T-cell (primary cell): ENCODE data around the gene C2CD4A. TPM values are rescaled to one million over a fixed set of nuclear protein-coding genes. Genes with fewer than 3 reads are reported as not detected.

Experiments used
- ATAC-seq, 4 experiments: fragments of 200-7000 bp in 3 of 4; fragments of 150-1000 bp in 1 of 4; cut with Tn5 transposase; replicated peaks in 1 of 4; 1 replicate in 3 of 4; 2 replicates in 1 of 4; pipeline ENCODE4 v1.10.0; 2021; ENCODE audit warnings: moderate library complexity in 3 of 4, mild to moderate bottlenecking in 2 of 4, moderate number of reproducible peaks in 1 of 4
- CTCF ChIA-PET, 2 donors: fragments of 300-600 bp; sonication (Branson Sonifier 250); formaldehyde crosslinking; loops; one replicate each; lab custom pipeline; 2022; ENCODE audit warnings: antibody characterized with exemption in 2 of 2; lab: Charles Lee
- POLR2A ChIA-PET, 2 donors: fragments of 300-600 bp; sonication (Branson Sonifier 250); formaldehyde crosslinking; loops; one replicate each; lab custom pipeline; 2022; ENCODE audit warnings: antibody characterized with exemption in 2 of 2; lab: Charles Lee
- DNase-seq, 35 experiments: peaks; one replicate each; pipeline versions ENCODE4 v3.0.0 to v3.0.0-alpha.2; 2013 to 2023
- H3K27ac ChIP-seq: one replicate; pipeline ENCODE4 v1.5.1; 2013; ENCODE audit warnings: low read length
- H3K27me3 ChIP-seq, 2 experiments: replicated peaks in 1 of 2; 1 replicate in 1 of 2; 2 replicates in 1 of 2; pipeline versions ENCODE4 v1.6.1 to v1.7.0; 2013; ENCODE audit warnings: low read length in 1 of 2, mixed read lengths in 1 of 2; ENCODE audit not compliant: control insufficient read depth in 2 of 2, insufficient read depth in 2 of 2; ENCODE audit errors: extremely low read depth in 1 of 2
- H3K36me3 ChIP-seq, 2 donors: 1 replicate in 1 of 2; 2 replicates in 1 of 2; pipeline versions ENCODE4 v1.6.1 to v1.7.0; 2013; ENCODE audit warnings: low read length in 1 of 2; ENCODE audit not compliant: control insufficient read depth in 2 of 2, insufficient read depth in 1 of 2; ENCODE audit errors: extremely low read depth in 1 of 2
- H3K4me1 ChIP-seq, 2 experiments: 1 replicate in 1 of 2; 2 replicates in 1 of 2; pipeline versions ENCODE4 v1.6.1 to v1.7.0; 2013; ENCODE audit warnings: low read length in 2 of 2, mixed read lengths in 1 of 2; ENCODE audit not compliant: insufficient read depth in 2 of 2, control insufficient read depth in 1 of 2; ENCODE audit errors: extremely low read depth in 1 of 2
- H3K4me3 ChIP-seq, 2 donors: 1 replicate in 1 of 2; 2 replicates in 1 of 2; pipeline versions ENCODE4 v1.5.1 to v1.7.0; 2013; ENCODE audit warnings: mild to moderate bottlenecking in 2 of 2, low read length in 1 of 2, moderate library complexity in 1 of 2; ENCODE audit not compliant: control insufficient read depth in 1 of 2; ENCODE audit errors: extremely low read depth in 1 of 2
- H3K9me3 ChIP-seq: 2 replicates; pipeline ENCODE4 v1.7.0; 2013
- H3K27ac Mint-ChIP-seq, 2 donors: one replicate each; pipeline ENCODE4 v1.8.0; 2020 to 2021; ENCODE audit warnings: mild to moderate bottlenecking in 2 of 2, mixed read lengths in 2 of 2
- H3K27me3 Mint-ChIP-seq, 2 donors: one replicate each; pipeline ENCODE4 v1.8.0; 2021 to 2022; ENCODE audit warnings: mixed read lengths in 2 of 2
- H3K36me3 Mint-ChIP-seq: one replicate; pipeline ENCODE4 v1.8.0; 2021; ENCODE audit warnings: mixed read lengths
- H3K4me1 Mint-ChIP-seq, 3 donors: one replicate each; pipeline ENCODE4 v1.8.0; 2020 to 2022; ENCODE audit warnings: mixed read lengths in 3 of 3, mild to moderate bottlenecking in 1 of 3
- H3K4me3 Mint-ChIP-seq, 3 donors: one replicate each; pipeline ENCODE4 v1.8.0; 2020 to 2022; ENCODE audit warnings: mild to moderate bottlenecking in 3 of 3, mixed read lengths in 3 of 3, moderate library complexity in 3 of 3
- H3K9me3 Mint-ChIP-seq, 3 donors: one replicate each; pipeline ENCODE4 v1.8.0; 2020 to 2022; ENCODE audit warnings: mixed read lengths in 3 of 3
- WGBS: methylation state at CpG from one replicate; pipeline ENCODE4 v1.1.5; 2013; ENCODE audit warnings: missing lambda C conversion rate; ENCODE audit not compliant: insufficient coverage; 5-methylcytosine and 5-hydroxymethylcytosine counted together
- total RNA-seq, 35 experiments: library from RNA in 6 of 35; stranded (reverse) in 6 of 35; fragments of 120-200 nt in 1 of 35; gene quantifications; one replicate each; pipeline versions ENCODE4 v1.2.1 to v1.2.4 and lab custom pipeline; 2013 to 2026

Gene C2CD4A
- not detected for total RNA-seq
- total RNA-seq (2013), result not detected
- 0 to 14.6 (median 0.59) reads per million in 29 experiments for total RNA-seq (lab: John Stamatoyannopoulos, UW)

DNA sequence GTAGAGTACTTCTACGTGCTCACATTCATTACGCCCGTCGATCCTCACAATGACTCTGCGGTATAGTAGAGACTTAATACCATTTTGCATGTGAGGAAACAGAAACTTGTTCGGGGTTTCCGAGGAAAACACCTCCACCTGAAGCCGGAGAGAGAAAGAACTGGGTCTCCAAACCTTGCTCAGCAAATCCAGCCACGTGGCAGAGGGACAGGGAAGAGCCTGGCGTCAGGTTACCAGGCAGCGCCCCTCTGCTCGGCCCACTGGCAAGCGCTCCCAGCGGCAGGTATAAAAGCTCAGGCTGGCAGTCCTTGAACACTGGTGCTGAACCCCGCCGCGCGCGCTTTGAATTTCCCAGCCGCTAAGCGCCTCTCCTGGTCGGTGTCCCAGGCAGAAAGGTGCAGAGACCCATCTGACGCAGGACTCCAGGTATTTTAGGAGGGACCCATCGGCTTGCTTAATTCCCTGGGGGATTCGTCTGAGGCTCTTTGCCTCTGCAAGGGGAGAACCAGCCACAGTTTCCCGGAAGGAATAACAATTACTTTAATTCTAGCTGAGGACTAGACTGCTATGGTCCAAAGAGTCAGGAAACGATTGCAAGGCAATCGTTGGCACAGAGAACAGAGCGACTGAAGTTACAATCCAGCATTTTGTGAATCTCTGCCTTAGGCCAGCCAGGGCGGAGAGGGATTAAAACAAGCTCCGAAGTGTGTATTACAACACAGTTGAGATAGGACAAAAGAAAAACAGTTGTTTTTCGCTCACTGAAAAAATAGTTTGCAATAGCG is at the start of gene C2CD4A:
TSS of gene C2CD4A (plus strand) at position 315 of the 785 bp plus-strand sequence. CDS start 637 bp downstream, outside the sequence.
- H3K27ac Mint-ChIP-seq, result no peak within 1 kb of the TSS
- POLR2A ChIA-PET, result interaction anchor here in 1 of 2 donors (0.6 kb wide), 1 partner anchor 24 kb away, joined by 3 read pairs; no protein-coding TSS in a partner anchor

DNA sequence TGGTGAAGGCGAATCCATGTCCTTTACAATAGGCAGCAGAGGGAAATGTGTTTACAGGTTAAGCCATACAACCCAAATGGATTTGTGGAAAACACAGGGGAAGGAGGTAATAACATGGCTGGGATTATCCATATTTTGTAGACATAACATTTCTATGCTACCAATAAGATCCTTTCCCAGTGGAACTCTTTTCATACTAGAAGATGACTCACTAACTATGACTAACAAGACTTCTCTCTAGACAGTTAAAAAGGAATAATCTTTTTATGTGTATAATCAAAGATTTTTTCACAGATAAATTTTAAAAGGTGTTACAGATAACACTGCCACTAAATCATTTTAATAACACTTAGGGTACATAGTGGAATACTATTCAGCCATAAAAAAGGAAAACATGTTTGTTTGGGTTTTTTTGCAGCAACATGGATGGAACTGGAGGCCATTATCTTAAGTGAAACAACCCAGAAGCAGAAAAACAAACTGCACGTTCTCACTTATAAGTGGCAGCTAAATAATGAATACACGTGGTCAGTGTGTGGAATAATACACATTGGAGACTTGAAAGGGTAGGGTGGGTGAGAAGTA is 46.1 kb upstream of the C2CD4A start:
- 100% methylated on average over 2 of the region's 3 CpGs for WGBS
- DNase-seq (no peak), ATAC-seq (no peak)
- ChIA-PET POLR2A (no interaction called here), CTCF (no interaction called here)
- Mint-ChIP-seq H3K27ac (no peak overlapping the region), H3K9me3 (peaks cover 2 to 4% (median 4%) of the 10 kb centered on the region in 3 donors), H3K4me3 (no peak overlapping the region), H3K4me1 (peaks cover 0 to 6% (median 3%) of the 10 kb centered on the region in 3 donors), H3K36me3 (peaks cover 69% of the 10 kb centered on the region), H3K27me3 (no peaks in the 10 kb centered on the region)
- Histone ChIP-seq H3K27ac (no peak overlapping the region), H3K27me3 (no peaks in the 10 kb centered on the region), H3K36me3 (peaks cover 5 to 13% of the 10 kb centered on the region in 2 donors), H3K9me3 (peaks cover 3% of the 10 kb centered on the region), H3K4me1 (no peaks in the 10 kb centered on the region), H3K4me3 (no peak overlapping the region)

More for the DNA sequence above, at the start of gene C2CD4A:
- CTCF ChIA-PET, result interaction anchor here in 1 of 2 donors (0.6 to 1.4 kb wide), 2 partner anchors 13 to 74 kb away, joined by 3 read pairs; no protein-coding TSS in a partner anchor
- Histone ChIP-seq H3K4me1 (peaks cover 3 to 16% of the 10 kb centered on the region in 2 experiments), H3K27me3 (peaks cover 11 to 23% of the 10 kb centered on the region in 2 experiments), H3K4me3 (peak within 1 kb of the TSS; percentile 50 to 70), H3K9me3 (no peaks in the 10 kb centered on the region), H3K27ac (no peak within 1 kb of the TSS), H3K36me3 (no peaks in the 10 kb centered on the region)
- ATAC-seq (peak; percentile 64 to 87 (median 75)), DNase-seq (peak in 34 of 35 experiments; percentile 20 to 72 (median 46))
- peaks cover 17 to 24% of the 10 kb centered on the region in 2 donors for H3K27me3 Mint-ChIP-seq
- 5% methylated on average over 31 of the region's 33 CpGs for WGBS
- no peaks in the 10 kb centered on the region for H3K9me3 Mint-ChIP-seq
- peak within 1 kb of the TSS; percentile 78 to 92 (median 85) for H3K4me3 Mint-ChIP-seq
- H3K4me1 Mint-ChIP-seq, result peaks cover 20 to 30% (median 30%) of the 10 kb centered on the region in 3 donors
- H3K36me3 Mint-ChIP-seq, result no peaks in the 10 kb centered on the region

DNA sequence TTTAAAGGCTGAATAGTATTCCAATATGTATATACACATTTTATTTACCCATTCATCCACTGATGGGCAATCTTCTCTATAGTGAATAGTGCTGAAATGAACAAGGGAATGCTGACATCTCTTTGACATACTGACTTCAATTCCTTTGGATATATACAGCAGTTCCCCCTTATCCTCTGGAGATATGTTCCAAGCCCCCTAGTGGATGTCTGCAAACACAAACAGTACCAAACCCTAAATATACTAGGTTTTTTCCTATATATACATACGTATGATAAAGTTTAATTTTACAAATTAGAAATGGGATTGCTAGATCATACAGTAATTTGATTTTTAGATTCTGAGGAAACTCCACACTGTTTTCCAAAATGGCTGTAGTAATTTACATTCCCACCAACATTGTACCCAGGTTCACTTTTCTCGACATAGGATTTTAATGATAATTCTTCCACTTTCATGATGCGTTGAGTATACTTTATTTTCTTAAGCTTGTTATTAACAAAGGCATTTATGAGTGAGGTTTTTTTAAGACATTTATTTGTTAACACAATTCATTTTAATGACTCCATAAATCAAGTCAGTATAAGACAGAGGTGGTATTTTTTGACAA is 44.7 kb upstream of the C2CD4A start:
- Mint-ChIP-seq H3K36me3 (peaks cover 65% of the 10 kb centered on the region), H3K27ac (no peak overlapping the region), H3K4me3 (no peak overlapping the region), H3K27me3 (no peaks in the 10 kb centered on the region), H3K4me1 (peaks cover 8 to 14% (median 11%) of the 10 kb centered on the region in 3 donors), H3K9me3 (no peaks in the 10 kb centered on the region)
- Histone ChIP-seq H3K27ac (no peak overlapping the region), H3K27me3 (no peaks in the 10 kb centered on the region), H3K4me1 (no peaks in the 10 kb centered on the region), H3K4me3 (no peak overlapping the region), H3K36me3 (peaks cover 5 to 13% of the 10 kb centered on the region in 2 donors), H3K9me3 (peaks cover 3% of the 10 kb centered on the region)
- ChIA-PET POLR2A (no interaction called here), CTCF (interaction anchor here in 1 of 2 donors (1.0 kb wide), 1 partner anchor 37 kb away, joined by 3 read pairs; no protein-coding TSS in a partner anchor)
- DNase-seq (no peak), ATAC-seq (no peak)
- no CpG with 5 or more reads among the region's 3 CpGs for WGBS

DNA sequence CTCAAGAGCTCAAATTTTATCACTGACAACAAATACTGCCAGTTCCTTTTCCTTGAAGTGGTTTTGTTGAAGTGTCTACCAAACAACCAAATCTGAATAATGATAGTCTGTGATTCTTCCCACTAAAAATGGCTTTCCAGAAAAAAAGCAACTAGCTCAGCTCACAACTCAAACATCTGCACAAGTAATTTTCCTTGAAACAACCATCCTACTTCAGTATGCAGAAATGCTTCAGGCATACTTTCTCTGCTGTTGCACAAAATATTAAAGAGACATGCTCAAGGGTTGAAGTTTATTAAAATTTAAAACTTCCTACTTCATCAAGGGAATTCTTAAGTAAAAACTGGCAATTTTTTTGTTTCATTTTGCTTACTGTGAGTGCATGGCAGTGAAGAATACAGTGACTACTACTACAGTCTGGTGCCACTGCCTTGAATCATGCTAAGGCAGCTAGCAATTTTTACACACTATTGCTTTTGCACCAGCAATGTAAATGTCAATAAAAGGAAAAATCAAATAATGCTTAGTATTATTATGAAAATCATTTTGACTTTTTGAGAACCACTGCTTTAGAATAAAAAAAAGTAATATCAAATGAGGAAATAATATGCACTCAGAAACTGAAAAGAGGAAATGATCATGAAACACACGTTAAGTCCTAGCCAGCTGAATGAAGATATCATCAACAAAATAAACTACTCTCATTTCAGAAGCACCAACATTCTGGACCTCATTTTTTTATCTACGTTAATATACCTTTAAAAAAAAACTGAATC is 40.1 kb upstream of the C2CD4A start:
- H3K27ac ChIP-seq, result no peak overlapping the region
- H3K4me3 ChIP-seq, result no peak overlapping the region
- no peak overlapping the region for H3K4me3 Mint-ChIP-seq
- ChIA-PET CTCF (no interaction called here), POLR2A (interaction anchor here (0.6 to 0.8 kb wide), 3 partner anchors 20 to 255 kb away, joined by 3 read pairs; no protein-coding TSS in a partner anchor)
- no peak overlapping the region for H3K27ac Mint-ChIP-seq
- 60% methylated on average over 1 of the region's 2 CpGs for WGBS
- peaks cover 59% of the 10 kb centered on the region for H3K36me3 Mint-ChIP-seq
- ATAC-seq, result no peak
- peaks cover 17 to 24% (median 18%) of the 10 kb centered on the region in 3 donors for H3K4me1 Mint-ChIP-seq
- no peak for DNase-seq
- no peaks in the 10 kb centered on the region for H3K27me3 Mint-ChIP-seq
- H3K9me3 Mint-ChIP-seq, result no peaks in the 10 kb centered on the region
- no peaks in the 10 kb centered on the region for H3K27me3 ChIP-seq
- H3K4me1 ChIP-seq, result no peaks in the 10 kb centered on the region
- H3K9me3 ChIP-seq, result no peaks in the 10 kb centered on the region
- peaks cover 5 to 27% of the 10 kb centered on the region in 2 donors for H3K36me3 ChIP-seq

GRCh38 chr15:62027263-62027565 is 39.6 kb upstream of the C2CD4A start:
- DNase-seq, result no peak
- no peak overlapping the region for H3K27ac Mint-ChIP-seq
- peaks cover 54% of the 10 kb centered on the region for H3K36me3 Mint-ChIP-seq
- H3K4me1 Mint-ChIP-seq, result peaks cover 17 to 24% (median 18%) of the 10 kb centered on the region in 3 donors
- no peaks in the 10 kb centered on the region for H3K27me3 Mint-ChIP-seq
- Histone ChIP-seq H3K9me3 (no peaks in the 10 kb centered on the region), H3K27me3 (no peaks in the 10 kb centered on the region), H3K4me3 (no peak overlapping the region), H3K4me1 (no peaks in the 10 kb centered on the region), H3K36me3 (peaks cover 5 to 27% of the 10 kb centered on the region in 2 donors), H3K27ac (no peak overlapping the region)
- no peak for ATAC-seq
- H3K9me3 Mint-ChIP-seq, result no peaks in the 10 kb centered on the region
- H3K4me3 Mint-ChIP-seq, result no peak overlapping the region
- ChIA-PET CTCF (no interaction called here), POLR2A (interaction anchor here in 1 of 2 donors (0.6 kb wide), 1 partner anchor 20 kb away, joined by 3 read pairs; no protein-coding TSS in a partner anchor)
- 75% methylated on average over 1 of the region's 3 CpGs for WGBS
